Measurements from ENCODE around the gene FOXL2. TPM values are rescaled to one million over a fixed set of nuclear protein-coding genes. Genes with fewer than 3 reads are reported as not detected.

The FOXL2 gene
- total RNA-seq, 4 donors from 2014 or later: not detected

DNA sequence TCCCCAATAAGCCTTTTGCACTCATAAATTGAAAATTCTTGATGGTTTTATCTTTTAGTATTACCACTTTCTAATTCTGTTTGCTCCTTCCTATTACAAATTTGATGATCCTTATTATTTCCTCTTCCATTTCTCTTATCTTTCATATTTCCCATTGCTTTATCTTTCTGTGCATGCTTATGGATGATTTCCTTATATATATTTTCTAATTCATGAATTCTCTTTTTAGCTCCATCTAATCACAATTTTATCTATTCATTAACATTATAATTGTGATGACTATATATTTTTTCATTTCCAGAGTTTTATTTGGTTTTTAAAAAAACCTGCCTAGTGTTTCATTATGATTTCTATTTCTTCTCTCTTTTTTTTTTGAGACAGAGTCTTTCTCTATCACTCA, 18.0 kb upstream of the FOXL2 start:
- Histone ChIP-seq H3K4me1 (no peaks in the 10 kb centered on the region), H3K4me3 (no peak overlapping the region), H3K27ac (no peak overlapping the region), H3K36me3 (no peaks in the 10 kb centered on the region), H3K27me3 (peaks cover 17 to 36% (median 29%) of the 10 kb centered on the region in 3 donors), H3K9me3 (peaks cover 0 to 3% (median 0%) of the 10 kb centered on the region in 3 donors)
- intact Hi-C loops (cut with DNase I; ENCODE audit: low total_unique reads) (no loop called here), in situ Hi-C loops (cut with MboI; ENCODE audit: low sequenced_read_pairs in 4 of 4) (no loop called here)
- no peak for DNase-seq
- TF ChIP-seq CTCF (IDR thresholded peaks at IDR 0.05 in 4 of 5, conservative IDR thresholded peaks at IDR 0.05 in 1 of 5): no peak
- TF ChIP-seq POLR2A (IDR thresholded peaks at IDR 0.05): no peak
- ATAC-seq: no peak

GRCh38 chr3:138964264-138964663, 17.3 kb upstream of the FOXL2 start:
- H3K27me3 ChIP-seq: peaks cover 21 to 40% (median 29%) of the 10 kb centered on the region in 3 donors
- ATAC-seq (no peak), DNase-seq (no peak)
- H3K27ac ChIP-seq: no peak overlapping the region
- H3K9me3 ChIP-seq: peaks cover 0 to 3% (median 0%) of the 10 kb centered on the region in 3 donors
- H3K36me3 ChIP-seq: no peaks in the 10 kb centered on the region
- TF ChIP-seq CTCF (IDR thresholded peaks at IDR 0.05 in 4 of 5, conservative IDR thresholded peaks at IDR 0.05 in 1 of 5) (no peak), POLR2A (IDR thresholded peaks at IDR 0.05) (no peak)
- intact Hi-C loops (cut with DNase I; ENCODE audit: low total_unique reads): no loop called here
- in situ Hi-C loops (cut with MboI; ENCODE audit: low sequenced_read_pairs in 4 of 4): no loop called here
- H3K4me1 ChIP-seq: no peaks in the 10 kb centered on the region
- H3K4me3 ChIP-seq: no peak overlapping the region

DNA sequence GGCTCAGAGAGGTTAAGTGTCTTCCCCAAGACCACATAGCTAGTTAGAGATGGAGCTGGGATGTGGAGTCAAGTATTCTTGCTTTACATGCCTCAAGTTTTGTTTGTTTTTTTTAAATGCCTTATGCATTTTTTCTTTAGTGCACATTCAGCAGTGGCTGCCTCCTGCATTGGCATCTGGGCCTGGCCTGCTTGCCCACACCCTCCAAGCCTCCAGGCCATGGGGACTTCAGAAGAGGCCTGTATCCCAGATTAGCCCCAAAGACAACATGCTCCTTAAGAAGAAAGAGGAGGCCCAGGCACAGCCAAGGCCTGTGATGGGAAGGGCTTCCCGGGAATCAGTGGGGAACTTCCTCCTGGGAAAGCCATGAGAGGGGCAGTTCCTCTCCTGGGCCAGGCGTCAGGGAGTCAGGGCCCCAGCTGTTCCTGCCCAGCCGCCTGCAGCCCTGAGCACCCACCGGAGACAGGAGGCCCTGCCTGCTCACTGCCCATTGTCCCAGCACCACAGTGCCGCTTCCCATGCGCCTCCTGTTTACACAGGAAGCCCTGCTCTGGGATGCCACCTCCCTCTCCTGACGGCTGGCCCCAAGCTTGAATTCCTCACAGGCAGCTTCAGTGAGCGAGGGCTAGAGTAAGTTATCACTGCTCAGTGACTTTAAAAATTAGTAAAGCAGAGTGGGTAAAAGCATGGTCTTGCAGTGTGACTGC, 16.1 kb upstream of the FOXL2 start:
- H3K4me3 ChIP-seq: no peak overlapping the region
- intact Hi-C loops (cut with DNase I; ENCODE audit: low total_unique reads) (no loop called here), in situ Hi-C loops (cut with MboI; ENCODE audit: low sequenced_read_pairs in 4 of 4) (no loop called here)
- TF ChIP-seq POLR2A (IDR thresholded peaks at IDR 0.05) (no peak), CTCF (IDR thresholded peaks at IDR 0.05 in 4 of 5, conservative IDR thresholded peaks at IDR 0.05 in 1 of 5) (no peak)
- ATAC-seq (no peak), DNase-seq (no peak)
- peaks cover 0 to 3% (median 0%) of the 10 kb centered on the region in 3 donors for H3K9me3 ChIP-seq
- H3K27me3 ChIP-seq: peaks cover 22 to 46% (median 29%) of the 10 kb centered on the region in 3 donors
- no peaks in the 10 kb centered on the region for H3K4me1 ChIP-seq
- no peaks in the 10 kb centered on the region for H3K36me3 ChIP-seq
- H3K27ac ChIP-seq: no peak overlapping the region

DNA sequence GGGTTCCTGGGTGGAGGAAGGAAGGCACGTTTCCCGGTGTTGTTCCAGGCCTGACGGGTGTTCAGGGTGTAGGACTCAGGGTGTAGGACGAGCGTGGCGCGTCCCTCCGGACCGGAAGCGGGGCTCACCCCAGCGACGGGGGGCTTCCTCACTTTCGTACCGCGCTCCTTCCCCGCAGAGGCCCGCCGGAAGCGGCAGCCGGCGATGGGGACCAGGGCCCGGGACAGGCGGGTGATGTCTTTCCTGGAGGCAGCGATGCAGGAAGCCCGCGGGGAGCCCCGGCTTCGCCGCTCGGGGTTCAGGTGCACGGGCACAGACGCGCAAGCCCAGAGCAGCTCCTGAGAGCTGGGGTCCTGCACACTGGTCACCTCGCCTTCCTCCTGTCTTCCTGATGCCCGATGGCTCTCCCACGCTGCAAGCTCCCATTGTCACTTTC, 13.5 kb upstream of the FOXL2 start:
- Histone ChIP-seq H3K9me3 (peaks cover 0 to 3% (median 0%) of the 10 kb centered on the region in 3 donors), H3K36me3 (no peaks in the 10 kb centered on the region), H3K4me3 (no peak overlapping the region), H3K4me1 (no peaks in the 10 kb centered on the region), H3K27ac (no peak overlapping the region), H3K27me3 (peaks cover 24 to 55% (median 29%) of the 10 kb centered on the region in 3 donors)
- DNase-seq: no peak
- intact Hi-C loops (cut with DNase I; ENCODE audit: low total_unique reads) (no loop called here), in situ Hi-C loops (cut with MboI; ENCODE audit: low sequenced_read_pairs in 4 of 4) (no loop called here)
- no peak for TF ChIP-seq CTCF (IDR thresholded peaks at IDR 0.05 in 4 of 5, conservative IDR thresholded peaks at IDR 0.05 in 1 of 5)
- no peak for TF ChIP-seq POLR2A (IDR thresholded peaks at IDR 0.05)
- ATAC-seq: no peak

All from gastrocnemius medialis (tissue), 4 donors.